Coronary artery (tissue), 2 donors: ENCODE measurements around the gene KRTAP5-11.
"Not testable (repeated sequence)": the region's sequence is repeated elsewhere in the genome, so short reads cannot be mapped to it uniquely, and the experiment has no call there.

Experiments
- DNase-seq: peaks from one replicate; pipeline ENCODE4 v3.0.0-alpha.2; 2017; ENCODE audit warnings: low spot score
- H3K27ac ChIP-seq, 2 donors: fragments of 200-600 bp; sonication (generic); one replicate each; pipeline ENCODE4 v1.5.1; 2016 to 2019
- H3K4me3 ChIP-seq: fragments of 200-600 bp; sonication (generic); 2 replicates; pipeline ENCODE4 v1.5.1; 2016; ENCODE audit warnings: mild to moderate bottlenecking, moderate library complexity
- TF ChIP-seq, protein P1 (sequence below): fragments of 200-600 bp; sonication (generic); IDR thresholded peaks from one replicate; pipeline ENCODE4 v1.5.1; 2019; ENCODE audit warnings: antibody characterized with exemption

KRTAP5-11 gene

DNA sequence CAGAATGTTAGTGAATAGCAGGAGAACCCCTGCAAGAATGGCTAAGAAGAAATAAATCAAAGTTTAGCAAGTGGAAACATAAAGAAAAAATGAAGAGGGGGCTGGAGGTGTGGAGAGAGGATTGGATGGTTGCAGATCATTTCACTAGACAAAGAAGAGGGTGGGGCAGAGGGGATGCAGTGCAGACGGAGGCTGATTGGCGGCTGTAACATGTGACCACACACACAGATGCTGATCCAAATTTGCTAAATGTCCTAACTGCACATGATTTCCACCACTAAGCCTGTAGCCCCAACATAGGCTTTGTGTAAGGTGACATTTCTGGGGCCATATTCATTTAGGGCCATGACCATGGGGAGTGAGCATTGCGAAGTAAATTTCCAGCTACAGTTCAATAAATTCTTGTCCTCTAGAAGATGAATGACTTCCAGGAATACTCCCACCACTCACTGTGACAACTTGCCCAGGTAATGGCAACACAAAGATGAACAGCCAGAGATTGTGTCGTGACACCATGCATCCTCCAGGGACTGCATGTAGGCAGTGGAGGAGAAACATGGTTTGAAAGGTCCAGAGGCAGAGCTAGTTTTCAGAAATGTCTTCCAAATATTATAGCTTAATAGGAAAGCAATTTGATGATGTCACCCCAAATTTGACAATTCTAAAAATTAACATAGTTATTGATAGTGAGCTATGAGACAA lies 6.8 kb downstream of the KRTAP5-11 start:
- DNase-seq: no peak
- TF ChIP-seq, protein P1, sequence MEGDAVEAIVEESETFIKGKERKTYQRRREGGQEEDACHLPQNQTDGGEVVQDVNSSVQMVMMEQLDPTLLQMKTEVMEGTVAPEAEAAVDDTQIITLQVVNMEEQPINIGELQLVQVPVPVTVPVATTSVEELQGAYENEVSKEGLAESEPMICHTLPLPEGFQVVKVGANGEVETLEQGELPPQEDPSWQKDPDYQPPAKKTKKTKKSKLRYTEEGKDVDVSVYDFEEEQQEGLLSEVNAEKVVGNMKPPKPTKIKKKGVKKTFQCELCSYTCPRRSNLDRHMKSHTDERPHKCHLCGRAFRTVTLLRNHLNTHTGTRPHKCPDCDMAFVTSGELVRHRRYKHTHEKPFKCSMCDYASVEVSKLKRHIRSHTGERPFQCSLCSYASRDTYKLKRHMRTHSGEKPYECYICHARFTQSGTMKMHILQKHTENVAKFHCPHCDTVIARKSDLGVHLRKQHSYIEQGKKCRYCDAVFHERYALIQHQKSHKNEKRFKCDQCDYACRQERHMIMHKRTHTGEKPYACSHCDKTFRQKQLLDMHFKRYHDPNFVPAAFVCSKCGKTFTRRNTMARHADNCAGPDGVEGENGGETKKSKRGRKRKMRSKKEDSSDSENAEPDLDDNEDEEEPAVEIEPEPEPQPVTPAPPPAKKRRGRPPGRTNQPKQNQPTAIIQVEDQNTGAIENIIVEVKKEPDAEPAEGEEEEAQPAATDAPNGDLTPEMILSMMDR: no peak
- Histone ChIP-seq H3K27ac (no peak overlapping the region), H3K4me3 (no peak overlapping the region)

DNA sequence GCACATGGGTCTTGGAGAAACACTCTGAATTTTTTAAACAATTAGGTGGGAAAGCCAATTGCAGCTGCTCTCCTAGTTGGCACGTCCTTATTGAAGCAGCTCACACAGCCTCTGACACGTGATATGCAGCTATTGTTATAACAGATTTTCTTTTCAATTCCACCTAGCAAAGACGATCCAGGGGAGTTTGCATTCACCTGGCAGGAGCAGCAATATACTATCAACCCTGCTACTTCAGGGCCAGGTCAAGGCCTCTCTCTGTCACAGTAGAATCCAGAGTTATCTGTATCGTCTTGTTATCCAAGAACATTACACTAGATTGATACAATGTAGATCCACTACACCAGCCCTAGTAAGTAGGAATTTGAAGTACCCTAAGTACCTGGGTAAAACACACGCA lies 8.3 kb downstream of the KRTAP5-11 start:
- Histone ChIP-seq H3K4me3 (no peak overlapping the region), H3K27ac (no peak overlapping the region)
- DNase-seq: no peak
- TF ChIP-seq, protein P1: no peak

DNA sequence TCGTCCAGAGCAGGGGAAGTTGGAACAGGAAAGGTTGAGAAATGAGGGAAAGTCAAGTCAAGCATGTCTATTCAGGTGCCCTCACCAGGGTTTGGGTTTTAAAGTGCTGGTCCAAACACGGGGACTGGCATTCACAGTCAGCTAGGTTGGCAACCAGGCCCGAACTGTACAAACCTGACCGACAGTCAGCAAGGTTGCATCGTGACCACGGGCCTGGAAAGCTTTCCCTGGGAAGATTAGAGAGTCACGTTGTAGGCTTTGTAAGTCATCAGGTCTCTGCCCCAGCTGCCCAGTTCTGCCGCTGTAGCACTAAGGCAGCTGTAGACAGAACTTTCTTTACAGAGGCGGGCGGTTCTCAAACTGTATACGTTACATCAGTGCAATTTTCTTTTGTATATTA lies 9.9 kb downstream of the KRTAP5-11 start:
- no peak overlapping the region for H3K4me3 ChIP-seq
- no peak for DNase-seq
- no peak overlapping the region for H3K27ac ChIP-seq
- TF ChIP-seq, protein P1: no peak

DNA sequence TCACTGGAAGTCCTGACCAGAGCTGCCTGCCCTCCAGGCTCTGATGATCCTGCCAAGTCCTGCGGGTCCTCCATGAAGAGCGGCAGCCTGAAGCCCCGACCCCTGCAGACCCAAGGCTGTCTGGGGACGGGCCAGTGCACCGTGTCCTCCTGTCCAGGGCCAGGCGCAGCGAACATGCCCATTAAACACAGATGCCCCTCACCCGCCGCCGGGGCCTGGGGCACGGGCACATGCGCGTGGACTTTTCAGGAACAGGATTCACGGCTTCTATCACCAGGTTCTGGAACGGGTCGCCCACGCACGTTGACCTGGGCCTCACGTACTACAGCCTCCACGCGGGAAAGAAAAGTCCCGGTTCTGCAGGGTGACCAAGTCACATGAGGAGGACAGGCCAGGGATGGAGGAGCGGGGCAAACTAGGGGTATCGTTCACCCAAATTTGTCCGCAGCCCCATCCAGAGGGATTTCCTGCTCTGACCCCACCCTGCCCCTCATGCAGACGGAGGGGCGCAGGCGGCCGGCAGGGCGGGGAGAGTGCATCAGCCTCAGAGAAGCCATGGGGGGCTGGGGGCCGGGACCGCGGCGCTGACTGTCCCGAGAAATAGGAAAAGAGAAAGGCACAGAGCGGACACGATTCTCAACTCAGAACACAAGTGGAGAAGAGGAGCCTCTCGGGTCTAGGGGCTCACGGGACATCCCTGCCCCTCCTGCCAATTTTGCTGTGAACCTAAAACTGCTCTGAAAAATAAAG lies 11.4 kb downstream of the KRTAP5-11 start:
- not testable (repeated sequence) for DNase-seq, H3K4me3 ChIP-seq, H3K27ac ChIP-seq

DNA sequence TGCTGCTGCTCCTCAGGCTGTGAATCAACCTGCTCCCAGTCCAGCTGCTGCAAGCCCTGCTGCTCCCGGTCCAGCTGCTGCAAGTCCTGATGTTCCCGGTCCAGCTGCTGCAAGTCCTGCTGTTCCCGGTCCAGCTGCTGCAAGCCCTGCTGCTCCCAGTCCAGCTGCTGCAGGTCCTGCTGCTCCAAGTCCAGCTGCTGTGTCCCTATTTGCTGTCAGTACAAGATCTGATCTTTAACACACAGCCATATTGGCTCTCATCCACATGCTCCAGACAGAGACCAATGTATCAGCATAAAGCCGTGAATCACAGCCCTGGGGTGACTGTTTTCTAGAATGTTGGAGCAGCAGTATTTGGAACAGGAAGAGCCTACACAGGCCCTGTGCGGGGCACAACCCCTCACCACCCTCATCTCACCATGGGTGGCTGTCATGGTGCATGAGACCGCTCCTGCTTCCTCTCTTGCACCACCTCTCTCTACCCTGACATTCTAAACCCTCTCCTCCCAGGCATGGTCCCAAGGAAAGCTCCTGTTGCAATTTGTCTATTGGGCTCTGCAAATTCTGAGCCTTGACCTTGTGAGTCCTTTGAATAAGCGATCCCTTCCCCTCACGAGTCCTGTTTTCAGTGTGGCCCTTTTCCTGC lies 13.8 kb downstream of the KRTAP5-11 start:
- no peak for DNase-seq
- Histone ChIP-seq H3K27ac (no peak overlapping the region), H3K4me3 (no peak overlapping the region)
- TF ChIP-seq, protein P1: no peak

DNA sequence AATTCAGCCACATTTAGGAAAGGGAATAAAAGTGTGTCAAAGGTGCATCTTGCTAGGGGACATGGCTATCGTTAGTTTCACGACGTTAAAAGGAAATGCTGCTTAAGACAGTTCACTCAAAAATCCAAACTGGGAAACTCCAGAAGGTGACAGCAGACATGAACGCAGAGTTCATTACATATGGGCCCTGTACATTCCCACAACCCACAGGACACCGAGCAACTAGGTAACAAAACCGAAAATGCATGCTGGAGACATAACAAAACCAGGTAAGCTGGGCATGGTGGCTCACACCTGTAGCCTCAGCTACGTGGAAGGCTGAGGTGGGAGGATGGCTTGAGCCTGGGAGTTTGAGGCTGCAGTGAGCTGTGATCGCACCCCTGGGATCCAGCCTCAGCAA lies 15.0 kb downstream of the KRTAP5-11 start:
- not testable (repeated sequence) for H3K27ac ChIP-seq, DNase-seq, H3K4me3 ChIP-seq

DNA sequence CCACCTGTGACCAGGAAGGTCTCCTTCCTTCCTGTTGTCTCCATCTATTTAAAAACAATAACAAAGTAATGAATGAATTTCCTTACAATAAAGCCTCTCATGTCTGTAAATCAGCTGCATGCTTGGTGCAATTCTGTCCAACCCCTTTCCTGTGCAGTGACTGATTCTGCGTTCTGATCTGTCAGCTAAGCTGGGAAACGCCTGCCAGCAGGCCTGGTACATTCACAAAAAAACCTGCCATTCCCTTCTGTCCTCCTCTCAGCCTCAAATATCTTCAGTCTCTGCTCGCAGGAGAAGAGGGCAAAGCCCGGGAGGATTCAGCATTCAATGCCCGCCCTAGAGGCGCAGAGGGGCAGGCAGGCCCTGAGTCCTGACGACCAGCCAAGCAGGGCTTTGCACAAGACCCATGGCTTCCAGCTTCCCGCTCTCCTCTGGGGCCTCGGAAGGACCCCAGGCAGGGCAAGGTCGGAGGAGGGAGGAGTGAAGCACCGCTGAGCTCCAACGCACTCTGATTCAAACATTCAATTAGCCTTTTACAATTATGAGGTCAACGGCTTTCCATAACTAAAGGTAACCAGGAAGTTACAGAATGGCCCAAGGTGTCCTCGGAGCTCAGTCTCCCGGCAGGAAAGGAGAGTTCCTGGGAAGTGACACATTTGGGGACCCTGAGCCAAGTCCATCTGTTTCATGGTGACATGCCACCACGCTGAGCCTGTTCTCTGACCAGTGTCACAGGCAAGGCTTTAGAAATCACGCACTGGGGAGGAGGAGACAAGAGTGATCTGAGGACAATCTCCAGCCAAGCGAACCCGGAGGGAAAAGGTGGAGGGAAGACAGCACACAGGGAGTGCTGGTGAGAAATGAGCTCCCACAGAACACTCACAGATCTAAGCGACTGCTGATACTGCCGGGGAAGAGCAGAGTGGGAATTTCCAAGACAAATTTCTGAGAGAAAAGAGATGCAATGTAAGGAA lies 15.8 kb downstream of the KRTAP5-11 start:
- not testable (repeated sequence) for H3K27ac ChIP-seq, DNase-seq, H3K4me3 ChIP-seq

DNA sequence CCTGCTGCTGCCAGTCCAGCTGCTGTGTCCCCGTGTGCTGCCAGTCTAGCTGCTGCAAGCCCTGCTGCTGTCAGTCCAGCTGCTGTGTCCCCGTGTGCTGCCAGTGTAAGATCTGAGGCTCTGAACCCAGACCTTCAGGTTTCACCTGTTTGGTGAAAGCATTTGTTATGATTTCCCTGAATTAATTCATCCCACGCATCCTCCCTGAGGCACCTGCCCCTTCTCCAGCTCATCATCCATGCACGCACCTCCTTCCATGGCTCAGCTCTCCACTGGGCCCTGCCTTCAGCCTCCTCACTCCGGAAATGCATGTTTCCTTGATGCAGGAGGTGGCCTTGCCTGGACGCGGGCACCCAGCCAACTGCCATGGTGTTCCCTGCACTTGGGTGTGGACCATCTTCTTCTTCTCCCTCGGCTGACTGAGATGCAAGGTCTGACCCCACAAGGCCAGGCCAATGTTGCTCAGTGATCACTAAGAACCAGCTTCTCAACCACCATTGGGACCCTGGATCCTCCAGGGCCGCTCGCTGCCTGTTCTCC lies 16.5 kb downstream of the KRTAP5-11 start:
- Histone ChIP-seq H3K27ac (no peak overlapping the region), H3K4me3 (no peak overlapping the region)
- DNase-seq: no peak
- TF ChIP-seq, protein P1: no peak
